Smooth muscle cell of the brain vasculature (primary cell): Measurements from ENCODE around the gene SPINK5.
"Not testable (repeated sequence)": the region's sequence is repeated elsewhere in the genome, so short reads cannot be mapped to it uniquely, and the experiment has no call there.

ENCODE experiments used
- DNase-seq: peaks from one replicate; pipeline ENCODE4 v3.0.0-alpha.2; 2012; ENCODE audit warnings: low read depth, low spot score

The SPINK5 gene, protein sequence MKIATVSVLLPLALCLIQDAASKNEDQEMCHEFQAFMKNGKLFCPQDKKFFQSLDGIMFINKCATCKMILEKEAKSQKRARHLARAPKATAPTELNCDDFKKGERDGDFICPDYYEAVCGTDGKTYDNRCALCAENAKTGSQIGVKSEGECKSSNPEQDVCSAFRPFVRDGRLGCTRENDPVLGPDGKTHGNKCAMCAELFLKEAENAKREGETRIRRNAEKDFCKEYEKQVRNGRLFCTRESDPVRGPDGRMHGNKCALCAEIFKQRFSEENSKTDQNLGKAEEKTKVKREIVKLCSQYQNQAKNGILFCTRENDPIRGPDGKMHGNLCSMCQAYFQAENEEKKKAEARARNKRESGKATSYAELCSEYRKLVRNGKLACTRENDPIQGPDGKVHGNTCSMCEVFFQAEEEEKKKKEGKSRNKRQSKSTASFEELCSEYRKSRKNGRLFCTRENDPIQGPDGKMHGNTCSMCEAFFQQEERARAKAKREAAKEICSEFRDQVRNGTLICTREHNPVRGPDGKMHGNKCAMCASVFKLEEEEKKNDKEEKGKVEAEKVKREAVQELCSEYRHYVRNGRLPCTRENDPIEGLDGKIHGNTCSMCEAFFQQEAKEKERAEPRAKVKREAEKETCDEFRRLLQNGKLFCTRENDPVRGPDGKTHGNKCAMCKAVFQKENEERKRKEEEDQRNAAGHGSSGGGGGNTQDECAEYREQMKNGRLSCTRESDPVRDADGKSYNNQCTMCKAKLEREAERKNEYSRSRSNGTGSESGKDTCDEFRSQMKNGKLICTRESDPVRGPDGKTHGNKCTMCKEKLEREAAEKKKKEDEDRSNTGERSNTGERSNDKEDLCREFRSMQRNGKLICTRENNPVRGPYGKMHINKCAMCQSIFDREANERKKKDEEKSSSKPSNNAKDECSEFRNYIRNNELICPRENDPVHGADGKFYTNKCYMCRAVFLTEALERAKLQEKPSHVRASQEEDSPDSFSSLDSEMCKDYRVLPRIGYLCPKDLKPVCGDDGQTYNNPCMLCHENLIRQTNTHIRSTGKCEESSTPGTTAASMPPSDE

DNA sequence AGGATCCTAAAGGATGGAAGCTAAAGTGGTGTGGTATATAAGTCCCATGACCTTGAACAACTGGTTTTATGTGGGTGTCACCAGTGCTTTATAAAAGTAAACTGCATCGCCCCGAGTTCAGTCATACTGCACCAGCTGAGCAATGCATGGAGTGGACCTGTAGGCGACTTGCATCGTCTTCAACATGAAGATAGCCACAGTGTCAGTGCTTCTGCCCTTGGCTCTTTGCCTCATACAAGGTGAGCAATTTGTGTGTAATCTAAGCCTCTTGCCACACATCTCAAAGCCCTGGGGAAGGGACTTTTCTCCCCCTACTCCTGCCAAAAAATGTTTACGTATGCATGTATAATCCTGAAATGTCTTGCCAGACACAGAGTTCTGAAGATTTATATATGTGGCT lies at the start of gene SPINK5:
TSS of gene SPINK5 (plus strand) at position 120 of the 400 bp plus-strand sequence. CDS start at position 185, 65 bp downstream.
- DNase-seq, result no peak

DNA sequence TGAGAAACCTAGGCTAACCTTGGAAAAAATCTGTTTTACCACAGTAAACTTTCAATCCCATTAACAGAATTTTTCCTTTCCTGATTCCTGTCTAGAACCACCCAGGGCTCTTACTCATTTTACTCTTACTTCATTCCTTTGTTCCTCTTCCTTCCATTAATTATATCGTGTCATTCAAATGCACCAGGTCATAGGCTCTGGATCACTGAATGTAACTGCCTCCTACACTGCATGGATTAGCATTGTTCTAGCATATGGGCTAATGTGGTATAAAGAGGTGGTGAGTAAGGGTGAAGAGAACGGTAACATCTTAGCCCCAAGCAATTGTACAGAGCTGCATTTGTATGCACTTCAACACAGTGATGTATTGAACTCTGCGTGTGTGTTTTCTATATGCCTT lies 49.5 kb upstream of the SPINK5 start:
- DNase-seq, result no peak

DNA sequence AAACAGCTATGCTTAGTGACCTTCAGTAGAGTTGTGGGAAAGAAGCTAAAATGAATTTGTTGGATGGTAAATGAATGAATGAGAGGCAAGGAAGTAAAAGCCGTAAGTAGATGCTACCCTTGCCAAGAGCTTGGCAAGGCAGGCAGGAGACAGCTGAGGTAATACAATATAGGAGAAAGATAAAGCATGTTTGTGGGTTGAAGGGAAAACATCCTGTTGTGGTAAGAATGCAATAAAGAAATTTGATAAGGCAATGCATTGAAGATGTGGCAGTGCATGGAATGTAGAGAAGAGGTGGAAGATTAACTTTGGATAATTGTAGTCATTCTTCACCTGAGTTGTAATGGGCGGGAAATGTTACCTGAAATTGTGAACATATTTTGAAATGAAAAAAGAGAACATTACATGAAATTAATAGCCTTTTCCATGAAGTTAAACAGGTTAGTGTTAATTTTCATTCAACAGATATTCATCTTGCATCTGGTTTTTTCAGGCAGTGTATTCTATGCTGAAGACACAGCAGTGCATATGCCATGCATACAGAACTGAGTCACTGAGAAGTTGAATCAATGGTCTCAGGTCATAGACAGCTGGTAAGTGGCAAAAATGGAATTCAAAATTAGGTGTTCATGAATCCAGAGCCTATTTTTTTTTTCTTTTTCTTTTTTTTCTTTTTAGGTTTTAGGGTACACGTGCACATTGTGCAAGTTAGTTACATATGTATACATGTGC lies 43.4 kb upstream of the SPINK5 start:
- no peak for DNase-seq

DNA sequence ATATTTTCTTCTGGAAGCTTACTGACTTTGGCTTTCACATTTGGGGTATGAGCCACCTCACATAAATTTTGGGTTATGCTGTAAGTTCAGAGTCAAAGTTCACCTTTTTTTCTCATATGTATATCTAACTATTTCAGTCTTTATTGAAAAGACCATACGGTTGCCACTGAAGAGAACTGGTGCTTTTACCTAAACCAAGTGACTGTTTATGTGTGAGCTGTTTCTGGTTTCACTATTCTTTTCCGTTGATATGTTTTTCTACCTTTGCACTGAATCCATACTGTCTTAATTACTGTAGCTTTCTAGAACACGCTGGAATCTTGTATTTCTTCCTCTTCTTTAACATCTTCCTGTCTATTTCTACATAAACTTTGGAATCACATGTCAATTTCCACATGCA lies 36.3 kb upstream of the SPINK5 start:
- no peak for DNase-seq

DNA sequence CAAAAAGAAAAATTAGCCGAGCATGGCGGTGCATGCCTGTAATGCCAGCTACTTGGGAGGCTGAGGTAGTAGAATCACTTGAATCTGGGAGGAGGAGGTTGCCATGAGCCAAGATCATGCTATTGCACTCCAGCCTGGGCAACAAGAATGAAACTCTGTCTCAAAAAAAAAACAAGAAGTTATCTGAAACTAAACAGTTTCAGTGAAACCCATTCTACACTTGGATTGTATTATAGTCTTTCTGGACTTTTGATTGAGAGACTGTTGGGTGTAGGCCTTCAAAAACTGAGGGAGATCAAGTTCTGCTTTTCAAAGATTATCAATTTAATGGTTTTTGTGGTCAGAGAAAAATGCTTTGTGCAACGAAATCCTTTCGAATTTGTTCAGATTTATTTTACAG lies 34.6 kb upstream of the SPINK5 start:
- no peak for DNase-seq

DNA sequence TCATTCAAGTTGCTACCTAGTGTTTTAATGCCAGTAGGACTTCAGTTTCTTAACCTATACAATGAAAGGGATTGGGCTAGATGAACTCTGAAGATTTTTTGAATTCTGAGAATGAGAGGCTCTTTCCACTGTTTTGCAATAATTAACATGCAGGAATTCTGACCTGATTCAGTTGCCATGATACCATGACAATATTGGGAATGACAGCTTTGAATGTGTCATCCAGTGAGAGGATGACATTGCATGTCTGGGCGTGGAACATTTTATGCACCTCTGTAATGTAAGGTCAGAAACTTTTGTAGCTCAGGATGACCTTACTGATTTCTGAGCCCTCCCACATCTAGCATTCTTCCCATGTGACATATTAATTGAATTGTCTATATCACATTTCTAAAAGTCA lies 30.6 kb upstream of the SPINK5 start:
- no peak for DNase-seq

DNA sequence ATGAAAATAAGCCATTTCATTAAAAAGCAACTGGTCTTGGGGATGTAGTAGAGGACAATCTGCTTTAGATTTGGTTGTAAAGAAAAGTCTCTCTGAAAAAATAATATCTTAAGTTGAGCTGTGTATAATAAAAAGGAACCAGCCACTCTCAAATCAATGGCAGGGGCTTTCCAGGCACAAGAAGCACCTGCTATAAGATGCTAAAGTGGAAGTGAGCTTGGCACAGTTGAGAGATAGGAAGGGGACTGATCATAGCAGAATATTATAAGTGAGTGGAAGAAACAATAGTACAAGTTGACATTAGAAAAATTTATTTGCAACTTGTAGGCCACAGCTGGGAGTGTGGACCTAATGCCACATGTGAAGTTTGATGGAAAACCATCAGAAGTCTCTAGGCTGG lies 28.1 kb upstream of the SPINK5 start:
- DNase-seq, result no peak

DNA sequence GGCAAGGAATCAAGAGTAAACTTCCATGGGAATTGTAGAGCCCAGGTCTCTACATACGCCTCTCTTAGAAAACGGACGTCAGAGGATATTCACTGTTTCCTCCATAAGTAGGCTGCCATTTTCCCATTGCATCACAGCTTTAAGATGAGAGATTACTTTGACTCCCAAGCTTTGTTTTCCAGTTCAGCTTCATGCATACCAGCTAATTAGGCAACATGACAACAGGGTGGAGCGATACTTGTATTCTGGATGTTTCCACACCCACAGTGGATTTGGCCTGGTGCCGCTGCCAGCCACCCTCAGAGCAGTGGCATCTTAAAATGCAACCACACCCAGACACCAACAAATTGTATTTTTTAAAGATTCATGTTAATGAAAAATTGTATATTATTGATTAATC lies 20.9 kb upstream of the SPINK5 start:
- DNase-seq, result no peak

DNA sequence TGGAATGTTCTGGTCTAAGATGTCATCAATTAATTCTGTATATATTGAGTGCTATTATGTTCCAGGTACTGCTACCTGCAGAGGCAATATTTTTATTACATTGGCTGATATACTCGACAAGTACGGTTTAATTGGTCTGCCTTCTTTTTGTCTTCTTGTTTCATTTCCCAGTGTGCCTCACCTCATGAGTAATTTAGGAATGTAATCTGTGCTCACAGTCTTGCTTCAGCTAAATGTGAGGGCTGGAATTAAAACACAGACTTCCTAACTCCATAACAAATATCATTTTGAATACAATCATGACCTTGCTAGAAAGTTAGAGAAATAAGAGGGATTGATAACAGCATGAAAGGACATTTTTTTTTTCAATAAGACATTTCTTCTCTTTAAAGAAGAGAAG lies 20.1 kb upstream of the SPINK5 start:
- no peak for DNase-seq

DNA sequence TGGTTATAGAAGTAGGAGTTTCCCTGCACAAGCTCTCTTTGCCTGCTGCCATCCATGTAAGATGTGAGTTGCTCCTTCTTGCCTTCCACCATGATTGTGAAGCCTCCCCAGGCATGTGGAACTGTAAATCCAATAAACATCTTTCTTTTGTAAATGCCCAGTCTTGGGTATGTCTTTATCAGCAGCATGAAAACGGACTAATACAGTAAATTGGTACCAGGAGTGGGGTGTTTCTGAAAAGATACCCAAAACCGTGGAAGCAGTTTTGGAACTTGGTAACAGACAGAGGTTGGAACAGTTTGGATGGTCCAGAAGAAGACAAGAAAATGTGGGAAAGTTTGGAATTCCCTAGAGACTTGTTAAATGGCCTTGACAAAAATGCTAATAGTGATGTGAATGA lies 8.6 kb upstream of the SPINK5 start:
- DNase-seq, result not testable (repeated sequence)

DNA sequence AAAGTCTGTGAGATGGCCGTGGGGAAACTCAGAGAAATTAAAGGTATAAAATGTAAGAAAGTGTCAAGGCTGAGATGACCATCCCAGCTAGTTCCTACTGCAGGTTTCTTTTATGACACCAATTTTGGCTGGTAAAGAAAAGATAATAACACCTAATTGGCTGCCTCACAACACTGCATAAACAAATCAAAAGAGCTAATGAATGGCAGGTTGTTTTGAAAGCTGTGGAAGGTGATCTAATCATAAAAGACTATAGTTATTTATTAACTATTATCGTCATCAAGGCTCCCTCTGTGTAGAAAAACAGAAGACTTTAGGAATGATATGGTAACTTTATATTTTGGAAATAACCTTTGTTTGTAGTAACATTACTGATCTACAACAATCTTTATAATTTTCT lies 3.5 kb upstream of the SPINK5 start:
- DNase-seq, result no peak

DNA sequence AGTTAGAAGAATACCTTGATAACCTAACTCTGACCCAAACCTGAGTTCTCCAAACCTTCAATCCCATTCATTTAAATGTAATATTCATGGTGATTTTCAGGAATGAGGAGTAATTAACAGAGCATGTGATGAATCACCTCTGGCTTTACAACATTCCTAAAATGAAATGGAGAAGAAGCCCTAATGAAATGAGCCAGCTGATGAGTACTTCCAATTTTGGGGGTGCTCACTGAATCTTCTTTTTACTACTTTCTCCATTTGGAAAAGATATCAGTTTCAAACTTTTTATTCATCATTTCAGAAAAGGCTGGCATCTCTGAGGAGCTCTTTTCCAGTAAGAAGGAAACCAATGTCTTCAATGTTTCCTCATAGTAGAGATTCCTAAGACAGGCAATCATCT lies 2.9 kb upstream of the SPINK5 start:
- no peak for DNase-seq

DNA sequence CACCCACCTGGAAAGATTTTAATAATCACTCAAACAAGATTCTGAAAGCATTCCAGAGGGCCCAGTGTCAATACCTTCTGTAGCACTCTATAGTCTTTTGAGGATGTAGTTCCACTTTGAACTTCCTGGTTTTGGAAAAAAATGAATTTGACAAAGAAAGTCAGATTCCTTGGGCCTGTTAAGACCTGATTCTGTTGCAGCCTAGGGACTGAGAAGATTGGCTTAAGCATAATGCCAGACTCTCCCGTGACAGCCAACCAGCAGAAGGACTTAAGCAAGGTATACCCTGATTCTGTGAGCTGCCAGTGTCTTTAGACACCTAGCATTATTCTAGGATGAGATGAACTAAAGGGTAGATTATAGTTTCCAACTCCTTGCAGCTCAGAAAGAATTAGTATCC lies 6.8 kb downstream of the SPINK5 start:
- no peak for DNase-seq

DNA sequence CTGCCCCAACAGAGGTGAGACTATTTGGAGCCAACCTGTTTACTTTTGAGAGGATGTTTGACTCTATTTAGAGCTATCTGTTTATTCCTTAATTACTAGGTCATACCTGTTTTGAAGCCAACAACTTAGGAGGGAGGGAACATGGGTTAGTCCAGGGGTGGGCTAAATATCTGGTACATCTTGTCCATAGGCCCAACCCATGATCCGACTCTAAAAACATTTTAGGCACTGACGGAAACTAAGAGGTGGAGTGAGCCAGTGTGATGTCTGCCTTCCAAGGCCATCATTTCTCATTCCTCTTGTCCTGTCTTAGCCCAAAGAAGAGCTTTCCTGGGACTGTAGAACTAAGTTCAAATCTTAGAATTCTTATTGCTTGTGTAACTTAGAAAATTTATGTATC lies 8.4 kb downstream of the SPINK5 start:
- DNase-seq, result no peak

DNA sequence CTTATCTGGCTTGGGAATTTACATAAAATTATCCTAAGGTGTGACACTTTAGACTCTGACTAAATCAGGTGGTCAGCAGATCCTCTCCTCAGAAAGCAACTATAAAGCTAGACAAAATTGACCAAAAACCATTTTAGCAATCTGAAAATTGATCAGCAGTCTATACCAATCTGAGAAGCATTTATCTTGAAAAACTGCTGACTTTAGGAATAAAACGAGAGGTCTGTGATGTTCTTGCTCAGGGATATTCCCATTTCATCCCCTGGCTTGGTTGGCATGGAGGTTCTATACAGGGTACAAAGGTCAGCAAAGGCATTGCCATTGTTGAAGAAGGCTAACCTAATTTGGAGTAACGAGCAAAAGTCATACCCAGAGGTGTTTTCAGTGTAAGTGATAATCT lies 11.7 kb downstream of the SPINK5 start:
- no peak for DNase-seq

DNA sequence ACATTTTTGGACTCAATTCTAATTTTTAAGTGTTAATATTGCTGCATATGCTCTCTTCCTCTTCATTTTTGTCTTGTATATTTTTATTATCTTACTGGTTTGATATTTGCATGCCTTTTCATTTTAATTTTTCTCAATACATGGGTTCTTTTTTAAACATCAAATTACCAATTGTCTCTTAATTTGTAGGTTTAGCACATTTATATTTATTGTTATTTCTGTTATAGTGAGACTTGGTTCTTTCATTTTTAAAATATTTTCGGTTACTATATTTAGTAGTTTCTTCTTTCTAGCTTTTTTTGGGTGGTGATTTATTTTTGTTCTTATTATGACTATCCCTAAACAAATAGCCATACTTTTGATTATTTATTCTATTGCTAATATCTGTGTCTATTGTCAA lies 19.4 kb downstream of the SPINK5 start:
- DNase-seq, result no peak

DNA sequence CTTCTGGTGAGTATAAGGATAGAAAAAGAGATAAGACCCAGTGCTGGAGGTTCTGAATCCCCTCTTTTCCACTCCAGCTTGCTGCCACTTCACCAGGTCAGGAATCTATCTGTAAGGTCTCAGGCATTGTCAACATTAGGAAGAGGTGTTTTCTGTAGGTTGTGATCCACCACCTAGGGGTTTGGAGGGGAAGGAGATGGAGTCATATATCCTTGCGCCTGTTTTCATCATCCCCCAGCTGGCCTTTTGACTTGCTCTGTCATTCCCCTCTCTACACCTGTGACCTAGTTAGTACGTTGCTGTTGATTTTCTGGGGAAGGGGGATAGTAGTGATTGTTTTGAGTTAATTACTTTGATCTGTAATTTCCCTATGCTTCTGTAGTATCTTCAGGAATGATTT lies 20.5 kb downstream of the SPINK5 start:
- no peak for DNase-seq

DNA sequence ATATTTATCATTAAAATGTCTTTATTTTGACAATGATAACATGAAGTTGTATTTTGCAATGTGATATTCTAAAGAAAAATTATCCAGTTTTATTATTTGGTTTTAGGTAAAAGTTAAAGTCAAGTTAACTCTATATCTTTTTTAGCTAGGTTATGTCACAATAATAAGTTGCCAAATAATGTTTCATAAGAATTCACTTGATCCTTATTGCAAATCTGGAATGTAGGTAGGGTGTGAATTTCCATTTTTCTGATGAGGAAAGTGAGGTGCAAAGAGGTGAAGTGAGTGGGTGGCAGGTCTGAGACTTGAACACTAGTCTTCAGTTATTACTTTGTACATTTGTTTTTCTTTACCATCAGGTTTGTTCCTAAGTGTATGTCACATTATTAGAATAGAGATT lies 21.5 kb downstream of the SPINK5 start:
- DNase-seq, result no peak

DNA sequence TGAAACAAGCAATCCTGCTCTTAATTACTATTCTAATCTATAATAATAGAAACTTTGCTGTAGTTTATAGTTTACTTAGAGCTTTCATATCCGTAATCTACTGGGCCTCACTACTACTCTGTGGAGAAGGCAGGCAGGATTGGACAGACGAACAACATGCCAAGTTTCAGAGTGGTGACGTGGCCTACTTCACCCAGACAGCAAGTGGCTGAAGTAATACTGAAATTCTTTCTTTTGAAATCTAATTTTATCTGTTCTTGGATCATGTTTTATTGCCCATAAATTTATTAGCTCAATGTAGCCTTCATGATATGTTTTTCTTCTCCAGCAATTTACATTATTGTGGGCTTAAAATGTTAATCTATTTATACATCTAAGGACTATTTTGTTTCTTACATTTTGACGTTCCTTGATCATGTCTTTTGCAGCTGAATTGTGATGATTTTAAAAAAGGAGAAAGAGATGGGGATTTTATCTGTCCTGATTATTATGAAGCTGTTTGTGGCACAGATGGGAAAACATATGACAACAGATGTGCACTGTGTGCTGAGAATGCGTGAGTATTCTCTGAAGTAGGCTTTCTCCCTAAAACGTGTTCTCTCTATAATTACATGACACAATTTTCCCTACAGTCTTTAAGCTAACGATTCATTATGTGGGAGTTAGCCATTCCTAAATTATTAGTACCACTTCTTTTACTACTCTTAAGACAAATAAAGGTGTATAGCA lies 22.4 kb downstream of the SPINK5 start:
- no peak for DNase-seq

DNA sequence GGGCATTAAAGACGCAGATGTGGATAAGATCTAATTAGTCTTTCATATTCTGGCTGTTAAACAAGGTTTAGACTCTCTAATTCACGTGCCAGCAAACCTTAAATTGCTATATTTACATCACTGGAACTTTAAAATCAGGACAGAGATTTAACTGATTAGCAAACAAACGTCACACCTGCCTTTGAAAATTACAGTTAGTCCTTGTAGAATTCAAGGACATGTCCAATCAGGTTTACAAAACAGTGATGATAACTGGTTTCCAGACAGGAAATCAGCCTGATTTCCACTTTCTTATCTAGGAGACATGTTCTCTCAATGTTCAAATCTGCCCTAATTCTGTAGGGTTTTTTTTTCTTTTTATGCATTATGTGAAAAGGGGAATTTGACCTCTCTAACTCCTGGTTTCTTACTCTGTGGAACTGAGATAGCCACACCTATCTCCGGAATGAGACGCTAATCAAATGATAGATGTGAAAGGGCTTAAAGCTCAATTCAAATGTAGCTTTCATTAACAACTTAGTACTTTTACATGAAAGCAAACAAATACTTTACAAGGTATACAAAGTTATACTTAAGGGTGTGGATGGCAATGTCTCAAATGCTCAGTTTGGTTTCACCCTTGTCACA lies 26.5 kb downstream of the SPINK5 start:
- DNase-seq, result no peak

DNA sequence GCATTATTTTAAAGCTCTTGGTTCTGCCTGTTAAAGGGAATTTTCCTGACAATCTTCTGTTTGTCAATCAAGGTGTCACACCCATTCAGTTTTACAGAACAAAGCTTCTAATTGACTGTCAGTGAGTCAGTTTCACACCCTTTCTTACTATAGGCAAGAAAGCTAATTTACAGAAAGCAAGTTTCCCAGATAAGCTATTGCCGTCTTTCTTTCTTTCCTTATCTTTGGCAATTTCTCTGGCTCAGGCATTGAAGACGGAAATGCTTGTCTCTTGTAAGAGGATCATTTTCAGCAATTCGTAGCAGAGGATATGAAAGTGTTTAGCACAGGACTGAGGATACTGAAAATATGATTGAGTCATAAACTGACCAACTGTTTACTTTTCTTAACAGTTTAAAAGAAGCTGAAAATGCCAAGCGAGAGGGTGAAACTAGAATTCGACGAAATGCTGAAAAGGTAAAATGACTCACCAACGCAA lies 27.0 kb downstream of the SPINK5 start:
- no peak for DNase-seq
